Astrocyte of the cerebellum (primary cell): ENCODE measurements around the gene CYP4F11.

Source experiments
- DNase-seq: peaks from one replicate; pipeline ENCODE4 v3.0.0-alpha.2; 2011; ENCODE audit warnings: low read depth
- H3K4me3 ChIP-seq: 2 replicates; pipeline ENCODE4 v1.5.1; 2011; ENCODE audit warnings: mild to moderate bottlenecking, low read depth, low read length, moderate library complexity
- CTCF ChIP-seq: IDR thresholded peaks from 2 replicates; pipeline ENCODE4 v1.5.1; 2012; ENCODE audit warnings: low read length, low read depth, moderate library complexity, mild to moderate bottlenecking; ENCODE audit errors: missing control alignments
- in situ Hi-C: cut with HindIII; loops from 2 replicates; pipeline ENCODE4 v1.10.0; 2017; ENCODE audit warnings: low sequenced_read_pairs

The CYP4F11 gene

DNA sequence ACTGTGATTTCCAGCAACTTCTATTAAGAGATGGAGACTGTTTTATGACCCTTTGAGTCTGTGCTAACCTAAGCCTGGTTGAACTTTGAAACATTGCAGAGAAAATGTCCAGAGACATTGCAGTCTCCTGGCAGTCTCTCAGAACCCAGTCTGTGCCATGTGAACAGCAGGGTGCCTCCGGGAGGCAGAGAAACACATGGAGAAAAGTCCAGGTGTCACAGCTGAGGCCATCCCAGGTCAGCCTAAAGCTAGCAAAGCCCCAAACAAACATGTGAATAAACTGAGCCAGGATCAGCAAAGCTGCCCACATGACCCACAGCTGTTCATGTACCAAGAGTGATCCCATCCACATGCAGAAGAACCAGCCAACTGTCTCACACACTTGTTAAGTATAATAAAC is 7.8 kb downstream of the CYP4F11 start:
- no peak overlapping the region for H3K4me3 ChIP-seq
- in situ Hi-C loops, result no loop called here
- TF ChIP-seq CTCF, result no peak
- no peak for DNase-seq

- no peak for TF ChIP-seq CTCF
- in situ Hi-C loops, result no loop called here
- DNase-seq, result no peak
- H3K4me3 ChIP-seq, result no peak overlapping the region
Observed at GRCh38 chr19:15923702-15924101, 10.6 kb downstream of the CYP4F11 start.

GRCh38 chr19:15922021-15922420 is 12.3 kb downstream of the CYP4F11 start:
- DNase-seq, result no peak
- no peak overlapping the region for H3K4me3 ChIP-seq
- TF ChIP-seq CTCF, result no peak
- in situ Hi-C loops, result no loop called here

DNA sequence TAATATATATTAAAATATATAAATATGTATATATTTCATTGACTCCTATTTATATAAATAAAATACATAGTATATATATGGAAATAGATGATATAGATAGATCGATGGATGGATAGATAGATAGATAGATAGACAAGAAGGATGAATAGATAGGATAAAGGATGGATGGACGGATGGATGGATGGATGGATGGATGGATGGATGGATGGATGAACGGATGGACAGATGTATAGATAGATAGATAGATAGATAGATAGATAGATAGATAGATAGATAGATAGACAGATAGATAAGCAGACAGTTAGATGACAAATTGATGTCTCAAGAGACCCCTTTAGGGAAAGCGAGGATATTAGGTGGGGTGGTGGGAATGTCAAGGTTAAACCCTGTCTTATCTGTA is 15.1 kb downstream of the CYP4F11 start:
- H3K4me3 ChIP-seq, result no peak overlapping the region
- in situ Hi-C loops, result no loop called here
- TF ChIP-seq CTCF, result no peak
- DNase-seq, result no peak

GRCh38 chr19:15915109-15915508 is 19.2 kb downstream of the CYP4F11 start:
- H3K4me3 ChIP-seq, result no peak overlapping the region
- in situ Hi-C loops, result no loop called here
- DNase-seq, result no peak
- no peak for TF ChIP-seq CTCF

DNA sequence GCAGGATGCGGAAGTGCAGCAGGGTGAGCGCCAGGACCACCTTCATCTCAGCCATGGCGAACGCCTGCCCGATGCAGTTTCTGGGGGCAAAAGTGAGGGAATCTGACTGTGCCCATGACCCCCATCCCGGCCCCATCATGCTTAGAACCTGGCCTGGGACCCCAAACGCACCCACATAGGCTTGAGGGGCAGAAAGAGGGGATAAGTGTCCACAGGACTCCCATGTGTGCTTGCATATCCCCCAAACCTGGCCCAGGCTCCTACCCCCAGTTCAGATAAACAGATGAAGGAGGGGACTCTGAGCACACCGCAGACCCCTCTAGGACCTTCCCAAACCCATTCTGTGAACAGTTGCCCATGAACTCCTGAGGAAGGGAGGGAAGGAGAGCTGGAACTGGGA is 20.5 kb downstream of the CYP4F11 start:
- no peak for DNase-seq
- TF ChIP-seq CTCF, result no peak
- in situ Hi-C loops, result no loop called here
- H3K4me3 ChIP-seq, result no peak overlapping the region

DNA sequence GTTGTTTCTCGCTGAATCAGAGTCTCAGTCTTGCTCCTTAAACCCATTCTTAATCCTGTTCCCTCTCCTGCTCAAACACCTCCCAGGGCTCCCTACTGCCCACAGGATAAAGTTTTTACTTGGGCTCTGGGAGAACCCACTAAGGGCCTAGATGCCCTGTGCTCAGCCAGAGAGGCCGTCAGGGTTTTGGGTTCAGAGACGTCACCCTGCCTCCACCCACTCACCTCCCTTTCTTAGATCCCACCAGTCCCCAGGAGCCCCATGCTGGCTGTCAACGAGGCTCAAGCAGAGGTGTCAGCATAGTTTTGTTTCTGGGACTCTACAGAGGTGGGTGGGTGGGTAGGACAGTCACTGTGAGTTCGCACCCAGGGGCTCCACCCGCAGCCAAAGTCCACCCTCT is 20.9 kb downstream of the CYP4F11 start:
- no peak overlapping the region for H3K4me3 ChIP-seq
- no peak for DNase-seq
- no peak for TF ChIP-seq CTCF
- in situ Hi-C loops, result no loop called here
